ENCODE data around the gene FPR2.

Gene FPR2

DNA sequence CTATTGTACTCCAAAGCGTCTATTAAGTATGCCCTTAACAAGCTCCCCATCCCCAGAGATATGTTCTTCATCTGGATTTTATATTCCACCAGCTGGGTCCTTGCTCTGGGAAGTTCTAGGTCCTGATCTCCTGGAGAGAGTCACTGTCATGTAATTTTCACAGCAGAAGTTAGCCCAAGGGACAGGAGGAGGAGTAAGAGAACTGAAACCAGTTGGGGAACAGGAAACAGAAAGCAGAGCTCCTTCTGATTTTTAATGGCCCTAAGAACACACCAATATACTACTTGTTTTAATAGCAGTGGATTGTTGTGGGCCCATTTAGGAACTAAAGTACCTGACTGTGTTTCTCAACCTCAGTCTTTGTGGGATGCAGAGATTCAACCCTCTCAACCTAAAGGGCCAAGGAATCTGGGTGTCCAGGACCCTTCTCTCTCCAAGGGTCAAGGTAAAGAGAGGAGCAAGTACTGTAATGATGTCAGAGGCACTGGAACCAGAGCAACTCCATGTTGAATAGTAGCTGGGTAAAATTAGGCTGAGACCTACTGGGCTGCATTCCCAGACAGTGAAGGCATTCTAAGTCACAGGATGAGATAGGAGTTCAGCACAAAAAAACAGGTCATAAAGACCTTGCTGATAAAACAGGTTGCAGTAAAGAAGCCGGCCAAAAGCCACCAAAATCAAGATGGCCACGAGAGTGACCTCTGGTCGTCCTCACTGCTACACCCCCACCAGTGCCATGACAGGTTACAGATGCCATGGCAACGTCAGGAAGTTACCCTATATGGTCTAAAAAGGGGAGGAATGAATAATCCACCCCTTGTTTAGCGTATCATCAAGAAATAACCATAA, 25.9 kb downstream of the FPR2 start:
- Histone ChIP-seq H4K12ac (ENCODE audit: low read depth, low read length) (no peak overlapping the region), H3K36me3 (ENCODE audit: control insufficient read depth in 1 of 2, insufficient read depth in 2 of 2, low read length in 2 of 2) (no peaks in the 10 kb centered on the region), H3K79me2 (ENCODE audit: control insufficient read depth, insufficient read depth, low read length, poor library complexity) (no peaks in the 10 kb centered on the region), H2BK5ac (ENCODE audit: low read depth, low read length, poor library complexity) (peak overlapping the region; percentile 71), H4K8ac (ENCODE audit: low read depth, low read length) (peak overlapping the region; percentile 16), H2AFZ (ENCODE audit: insufficient read depth, low read length, poor library complexity) (no peak overlapping the region), H3K9me3 (ENCODE audit: insufficient read depth, low read depth, low read length) (no peaks in the 10 kb centered on the region), H3K27me3 (ENCODE audit: insufficient read depth, low read length) (no peaks in the 10 kb centered on the region), H3K4me3 (ENCODE audit: low read depth, low read length) (no peak overlapping the region), H3K27ac (ENCODE audit: low read depth, low read length) (peak overlapping the region; percentile 82), H3K23ac (ENCODE audit: low read length) (no peak overlapping the region), H2BK120ac (ENCODE audit: insufficient read depth, low read length, poor library complexity) (peak overlapping the region; percentile 74), H3K4me1 (ENCODE audit: control insufficient read depth in 1 of 2, insufficient read depth in 2 of 2, low read length in 2 of 2) (peaks cover 6 to 9% of the 10 kb centered on the region in 2 experiments), H2AK5ac (ENCODE audit: low read length) (no peak overlapping the region), H3K14ac (ENCODE audit: low read length) (peak overlapping the region; percentile 55), H3K4me2 (ENCODE audit: low read length) (no peak overlapping the region), H3K79me1 (ENCODE audit: low read length) (peaks cover 6% of the 10 kb centered on the region), H3K4ac (ENCODE audit: low read depth, low read length) (peak overlapping the region; percentile 64), H3K9ac (ENCODE audit: low read length) (no peak overlapping the region), H2BK12ac (ENCODE audit: low read length) (peak overlapping the region; percentile 61), H3K18ac (ENCODE audit: low read length) (no peak overlapping the region), H4K91ac (ENCODE audit: low read depth, low read length) (peak overlapping the region; percentile 94)
- no CpG with 5 or more reads among the region's 6 CpGs for WGBS (ENCODE audit: extremely low coverage, insufficient coverage, insufficient read length)
- DNase-seq, result peak; percentile 62 to 79

GRCh38 chr19:51788029-51788428, 27.0 kb downstream of the FPR2 start:
- Histone ChIP-seq H3K4me1 (ENCODE audit: control insufficient read depth in 1 of 2, insufficient read depth in 2 of 2, low read length in 2 of 2) (peaks cover 6 to 9% of the 10 kb centered on the region in 2 experiments), H2AK5ac (ENCODE audit: low read length) (no peak overlapping the region), H3K23ac (ENCODE audit: low read length) (no peak overlapping the region), H3K27me3 (ENCODE audit: insufficient read depth, low read length) (no peaks in the 10 kb centered on the region), H3K9ac (ENCODE audit: low read length) (no peak overlapping the region), H3K9me3 (ENCODE audit: insufficient read depth, low read depth, low read length) (no peaks in the 10 kb centered on the region), H3K4ac (ENCODE audit: low read depth, low read length) (no peak overlapping the region), H3K79me2 (ENCODE audit: control insufficient read depth, insufficient read depth, low read length, poor library complexity) (no peaks in the 10 kb centered on the region), H4K12ac (ENCODE audit: low read depth, low read length) (no peak overlapping the region), H4K91ac (ENCODE audit: low read depth, low read length) (no peak overlapping the region), H3K79me1 (ENCODE audit: low read length) (peaks cover 6% of the 10 kb centered on the region), H2BK12ac (ENCODE audit: low read length) (no peak overlapping the region), H3K4me2 (ENCODE audit: low read length) (no peak overlapping the region), H2AFZ (ENCODE audit: insufficient read depth, low read length, poor library complexity) (no peak overlapping the region), H2BK120ac (ENCODE audit: insufficient read depth, low read length, poor library complexity) (no peak overlapping the region), H3K14ac (ENCODE audit: low read length) (no peak overlapping the region), H3K36me3 (ENCODE audit: control insufficient read depth in 1 of 2, insufficient read depth in 2 of 2, low read length in 2 of 2) (no peaks in the 10 kb centered on the region), H4K8ac (ENCODE audit: low read depth, low read length) (no peak overlapping the region), H3K4me3 (ENCODE audit: low read depth, low read length) (no peak overlapping the region), H3K27ac (ENCODE audit: low read depth, low read length) (no peak overlapping the region), H2BK5ac (ENCODE audit: low read depth, low read length, poor library complexity) (no peak overlapping the region), H3K18ac (ENCODE audit: low read length) (no peak overlapping the region)
- no CpG with 5 or more reads among the region's 2 CpGs for WGBS (ENCODE audit: extremely low coverage, insufficient coverage, insufficient read length)
- no peak for DNase-seq

GRCh38 chr19:51789061-51789795, 28.2 kb downstream of the FPR2 start:
- Histone ChIP-seq H2BK12ac (ENCODE audit: low read length) (peak overlapping the region; percentile 67), H3K27me3 (ENCODE audit: insufficient read depth, low read length) (no peaks in the 10 kb centered on the region), H2AK5ac (ENCODE audit: low read length) (no peak overlapping the region), H2BK5ac (ENCODE audit: low read depth, low read length, poor library complexity) (peak overlapping the region; percentile 7), H3K14ac (ENCODE audit: low read length) (no peak overlapping the region), H3K4me1 (ENCODE audit: control insufficient read depth in 1 of 2, insufficient read depth in 2 of 2, low read length in 2 of 2) (peaks cover 6 to 9% of the 10 kb centered on the region in 2 experiments), H3K4me2 (ENCODE audit: low read length) (no peak overlapping the region), H3K9me3 (ENCODE audit: insufficient read depth, low read depth, low read length) (no peaks in the 10 kb centered on the region), H3K36me3 (ENCODE audit: control insufficient read depth in 1 of 2, insufficient read depth in 2 of 2, low read length in 2 of 2) (no peaks in the 10 kb centered on the region), H2BK120ac (ENCODE audit: insufficient read depth, low read length, poor library complexity) (peak overlapping the region; percentile 62), H2AFZ (ENCODE audit: insufficient read depth, low read length, poor library complexity) (no peak overlapping the region), H3K4ac (ENCODE audit: low read depth, low read length) (no peak overlapping the region), H4K91ac (ENCODE audit: low read depth, low read length) (peak overlapping the region; percentile 80), H3K23ac (ENCODE audit: low read length) (no peak overlapping the region), H3K79me2 (ENCODE audit: control insufficient read depth, insufficient read depth, low read length, poor library complexity) (no peaks in the 10 kb centered on the region), H4K8ac (ENCODE audit: low read depth, low read length) (no peak overlapping the region), H3K79me1 (ENCODE audit: low read length) (peaks cover 6% of the 10 kb centered on the region), H4K12ac (ENCODE audit: low read depth, low read length) (no peak overlapping the region), H3K18ac (ENCODE audit: low read length) (no peak overlapping the region), H3K27ac (ENCODE audit: low read depth, low read length) (no peak overlapping the region), H3K4me3 (ENCODE audit: low read depth, low read length) (no peak overlapping the region), H3K9ac (ENCODE audit: low read length) (no peak overlapping the region)
- WGBS (ENCODE audit: extremely low coverage, insufficient coverage, insufficient read length), result no CpG with 5 or more reads among the region's 6 CpGs
- DNase-seq, result peak in 1 of 2 donors; percentile 94

DNA sequence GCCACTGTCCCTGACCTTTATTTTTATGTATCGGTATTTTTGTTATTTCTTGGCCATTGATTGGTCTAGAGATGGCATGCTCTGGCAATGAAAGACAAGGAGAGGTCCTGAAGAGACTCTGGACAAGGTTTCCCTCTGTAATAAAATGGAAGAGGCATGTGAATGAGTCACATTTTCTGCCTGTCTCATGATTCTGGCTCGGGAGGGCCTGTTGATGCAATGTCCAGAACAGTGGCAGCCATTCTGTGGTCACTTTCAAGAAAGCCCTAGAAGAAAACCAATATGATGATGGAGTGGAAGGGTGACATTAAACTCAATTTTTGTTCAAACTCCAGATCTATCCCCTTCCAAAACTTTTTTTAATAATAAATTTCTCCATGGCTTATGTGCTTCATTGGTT, 32.0 kb downstream of the FPR2 start:
- Histone ChIP-seq H3K23ac (ENCODE audit: low read length) (no peak overlapping the region), H3K14ac (ENCODE audit: low read length) (no peak overlapping the region), H2BK12ac (ENCODE audit: low read length) (no peak overlapping the region), H3K79me1 (ENCODE audit: low read length) (peaks cover 2% of the 10 kb centered on the region), H3K4me2 (ENCODE audit: low read length) (no peak overlapping the region), H4K12ac (ENCODE audit: low read depth, low read length) (no peak overlapping the region), H3K4me3 (ENCODE audit: low read depth, low read length) (no peak overlapping the region), H2BK120ac (ENCODE audit: insufficient read depth, low read length, poor library complexity) (no peak overlapping the region), H3K27ac (ENCODE audit: low read depth, low read length) (no peak overlapping the region), H2AK5ac (ENCODE audit: low read length) (no peak overlapping the region), H3K9me3 (ENCODE audit: insufficient read depth, low read depth, low read length) (no peaks in the 10 kb centered on the region), H4K91ac (ENCODE audit: low read depth, low read length) (no peak overlapping the region), H2BK5ac (ENCODE audit: low read depth, low read length, poor library complexity) (no peak overlapping the region), H3K9ac (ENCODE audit: low read length) (no peak overlapping the region), H3K4me1 (ENCODE audit: control insufficient read depth in 1 of 2, insufficient read depth in 2 of 2, low read length in 2 of 2) (peaks cover 0 to 2% of the 10 kb centered on the region in 2 experiments), H4K8ac (ENCODE audit: low read depth, low read length) (no peak overlapping the region), H3K18ac (ENCODE audit: low read length) (no peak overlapping the region), H3K27me3 (ENCODE audit: insufficient read depth, low read length) (no peaks in the 10 kb centered on the region), H3K36me3 (ENCODE audit: control insufficient read depth in 1 of 2, insufficient read depth in 2 of 2, low read length in 2 of 2) (no peaks in the 10 kb centered on the region), H2AFZ (ENCODE audit: insufficient read depth, low read length, poor library complexity) (no peak overlapping the region), H3K4ac (ENCODE audit: low read depth, low read length) (no peak overlapping the region), H3K79me2 (ENCODE audit: control insufficient read depth, insufficient read depth, low read length, poor library complexity) (no peaks in the 10 kb centered on the region)
- DNase-seq, result peak in 1 of 2 donors; percentile 64
- no CpG with 5 or more reads among the region's 2 CpGs for WGBS (ENCODE audit: extremely low coverage, insufficient coverage, insufficient read length)
